AG20443 (cell line): Measurements from ENCODE around the gene VENTX.

Experiments
- DNase-seq: peaks from one replicate; pipeline ENCODE4 v3.0.0; 2012; ENCODE audit warnings: low spot score, mixed read lengths

Gene VENTX

DNA sequence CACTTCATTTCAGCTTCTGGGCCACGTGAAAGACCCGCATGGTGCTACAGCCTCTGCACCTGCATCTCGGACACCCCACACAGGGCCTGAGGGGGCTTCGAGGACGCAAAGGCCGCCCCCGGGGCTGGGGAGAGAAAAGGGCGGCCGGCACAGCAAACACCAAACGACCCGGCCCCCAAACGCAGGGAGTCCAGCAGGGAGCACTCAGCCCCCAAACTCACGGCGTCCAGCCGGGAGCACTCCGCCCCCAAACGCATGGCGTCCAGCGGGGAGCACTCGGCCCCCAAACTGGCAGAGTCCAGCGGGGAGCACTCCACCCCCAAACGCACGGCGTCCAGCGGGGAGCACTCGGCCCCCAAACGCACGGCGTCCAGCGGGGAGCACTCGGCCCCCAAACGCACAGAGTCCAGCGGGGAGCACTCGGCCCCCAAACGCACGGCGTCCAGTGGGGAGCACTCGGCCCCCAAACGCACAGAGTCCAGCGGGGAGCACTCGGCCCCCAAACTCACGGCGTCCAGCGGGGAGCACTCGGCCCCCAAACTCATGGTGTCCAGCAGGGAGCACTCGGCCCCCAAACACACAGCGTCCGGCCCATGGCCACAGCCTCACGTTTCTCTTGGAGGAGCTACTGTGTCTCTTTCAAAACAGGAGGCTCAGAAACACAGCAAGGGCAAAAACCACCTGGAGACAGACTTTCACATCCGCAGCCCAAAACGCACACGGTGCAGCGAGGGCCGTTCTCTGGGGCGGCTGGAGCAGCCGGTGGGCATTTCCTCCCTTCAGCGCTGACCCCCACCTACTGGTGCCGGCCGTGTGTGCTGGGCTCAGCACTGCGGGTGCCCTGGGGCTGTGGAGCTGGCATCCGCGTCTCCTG lies 34.6 kb upstream of the VENTX start:
- no peak for DNase-seq

DNA sequence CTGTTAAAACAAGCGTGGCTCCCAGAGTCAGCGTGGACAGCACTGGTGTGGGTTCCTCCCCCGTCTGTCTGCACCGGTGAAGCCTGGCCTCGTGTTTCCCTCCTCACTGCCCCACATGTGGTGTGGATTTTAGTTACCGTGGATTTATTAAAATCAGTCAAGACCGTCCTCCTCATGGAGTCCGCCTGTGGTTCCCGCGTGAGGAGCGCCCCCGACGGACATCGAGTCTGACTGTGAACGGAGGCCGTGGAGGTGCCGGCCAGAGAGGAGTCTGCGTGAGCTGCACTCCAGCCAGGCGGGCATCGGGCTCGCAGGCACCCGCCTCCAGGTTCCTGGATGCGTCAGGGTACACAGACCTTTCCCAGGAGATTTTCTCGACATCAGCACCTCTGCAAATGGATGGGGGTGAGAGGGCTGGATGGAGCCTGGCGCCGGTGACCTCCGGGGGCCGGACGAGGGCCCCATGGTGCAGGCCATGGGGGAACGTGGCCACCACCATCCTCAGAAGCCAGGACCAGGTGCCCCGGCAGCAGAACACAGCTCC lies 33.9 kb upstream of the VENTX start:
- no peak for DNase-seq

DNA sequence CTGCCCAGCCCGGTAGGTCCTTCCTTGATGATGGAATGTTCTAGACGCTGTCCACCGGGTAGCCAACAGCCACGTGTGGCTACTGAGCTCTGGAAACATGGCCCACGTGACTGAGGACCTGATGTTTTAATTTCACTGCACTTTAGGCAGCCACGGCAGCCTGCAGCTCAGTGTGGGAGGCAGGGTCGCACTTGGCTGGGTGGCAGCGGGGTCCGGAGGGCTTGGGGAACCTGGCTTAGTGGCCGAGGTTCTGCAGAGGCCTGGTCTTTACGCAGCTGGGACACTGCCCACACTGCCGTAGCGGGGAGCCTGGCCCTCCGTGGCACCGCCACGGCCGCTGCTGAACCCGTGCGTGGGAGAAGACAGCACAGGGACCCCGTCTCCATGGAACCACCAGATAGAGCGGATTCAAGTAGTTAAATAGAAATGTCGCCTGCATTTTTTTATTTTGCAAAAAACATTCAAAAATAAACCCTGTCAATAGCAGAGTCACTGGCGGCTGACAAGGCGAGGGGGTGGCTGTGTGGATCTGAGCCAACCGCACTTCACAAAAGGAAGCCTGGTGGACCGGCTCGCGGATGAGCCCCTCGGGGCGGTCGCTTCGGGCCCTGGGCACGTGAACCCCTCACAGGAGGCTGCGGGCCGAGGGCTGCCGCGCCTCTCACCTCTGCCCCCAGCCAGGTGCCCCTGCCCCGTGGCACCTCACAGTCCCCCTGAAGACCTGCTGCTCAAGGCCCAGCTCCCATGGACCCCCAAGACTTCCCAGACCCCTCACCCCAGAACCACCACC lies 33.2 kb upstream of the VENTX start:
- no peak for DNase-seq

DNA sequence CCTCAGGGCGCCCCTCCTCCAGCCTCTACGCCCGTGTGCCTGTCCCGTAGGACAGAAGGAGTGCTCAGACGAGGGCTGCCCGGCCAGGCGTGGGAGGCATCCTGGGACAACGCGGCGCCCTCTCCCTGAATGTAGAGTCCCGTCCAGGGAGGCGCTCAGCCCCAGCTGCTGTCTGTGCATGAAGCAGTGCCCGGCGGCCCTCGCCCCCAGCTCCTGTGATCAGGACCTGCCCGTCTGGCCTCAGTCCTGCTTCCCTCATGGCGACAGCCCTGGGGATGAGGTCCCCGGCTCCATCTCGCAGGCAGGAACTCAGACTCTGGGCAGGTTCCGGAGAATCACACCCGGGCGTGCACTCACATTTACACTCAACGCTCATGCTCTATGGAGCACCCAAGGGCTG lies 32.5 kb upstream of the VENTX start:
- no peak for DNase-seq

DNA sequence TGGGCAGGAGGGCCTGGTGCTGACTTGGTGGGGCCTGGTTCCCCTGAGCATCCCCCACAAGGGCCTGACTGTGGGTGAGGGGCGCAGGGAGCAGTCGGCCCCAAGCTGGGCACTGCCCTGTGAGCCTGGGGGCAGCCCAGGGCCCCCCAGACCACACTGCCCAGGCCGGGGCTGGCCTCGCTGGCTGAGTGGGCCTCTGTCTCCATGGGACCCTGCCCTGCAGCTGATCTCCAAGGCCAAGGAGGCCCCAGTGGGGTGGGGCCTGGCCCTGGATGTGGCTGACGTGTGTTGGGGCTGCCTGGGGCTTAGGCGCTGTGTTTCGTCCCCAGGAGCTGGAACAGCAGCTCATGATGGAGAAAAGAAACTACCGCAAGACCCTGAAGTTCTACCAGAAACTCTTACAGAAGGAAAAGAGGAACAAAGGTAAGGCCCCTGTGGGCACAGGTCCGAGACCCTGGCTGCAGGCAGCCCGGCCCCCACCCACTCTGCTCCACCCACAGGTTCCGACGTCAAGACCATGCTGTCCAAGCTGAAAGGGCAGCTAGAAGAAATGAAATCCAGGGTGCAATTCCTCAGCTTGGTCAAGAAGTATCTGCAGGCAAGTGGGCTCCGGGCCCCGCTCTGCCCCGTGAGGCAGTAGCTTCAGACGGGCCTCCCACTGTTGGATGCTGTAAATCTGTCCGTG lies 31.2 kb upstream of the VENTX start:
- DNase-seq, result no peak

DNA sequence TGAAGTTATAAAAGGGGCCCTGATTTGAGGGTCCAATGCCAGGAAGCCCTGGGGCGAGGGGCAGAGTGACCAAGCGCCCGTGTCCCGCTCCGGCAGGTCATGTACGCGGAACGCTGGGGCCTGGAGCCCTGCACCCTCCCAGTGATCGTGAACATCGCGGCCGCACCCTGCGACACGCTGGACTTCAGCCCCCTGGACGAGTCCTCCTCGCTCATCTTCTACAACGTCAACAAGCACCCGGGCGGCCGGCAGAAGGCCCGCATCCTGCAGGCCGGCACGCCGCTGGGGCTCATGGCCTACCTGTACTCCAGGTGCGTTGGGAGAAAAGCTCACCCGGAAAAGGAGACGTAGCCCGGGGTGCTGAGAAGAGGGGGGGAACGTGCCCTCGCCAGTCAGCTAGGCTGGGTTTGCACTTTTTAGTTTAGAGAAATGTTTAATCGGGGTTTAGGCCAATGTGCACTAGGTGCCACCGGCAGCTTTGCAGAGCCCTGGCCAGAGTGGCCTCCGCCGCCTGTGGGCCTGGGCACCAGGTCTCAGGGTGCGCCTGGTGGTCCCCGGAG lies 30.5 kb upstream of the VENTX start:
- DNase-seq, result no peak

DNA sequence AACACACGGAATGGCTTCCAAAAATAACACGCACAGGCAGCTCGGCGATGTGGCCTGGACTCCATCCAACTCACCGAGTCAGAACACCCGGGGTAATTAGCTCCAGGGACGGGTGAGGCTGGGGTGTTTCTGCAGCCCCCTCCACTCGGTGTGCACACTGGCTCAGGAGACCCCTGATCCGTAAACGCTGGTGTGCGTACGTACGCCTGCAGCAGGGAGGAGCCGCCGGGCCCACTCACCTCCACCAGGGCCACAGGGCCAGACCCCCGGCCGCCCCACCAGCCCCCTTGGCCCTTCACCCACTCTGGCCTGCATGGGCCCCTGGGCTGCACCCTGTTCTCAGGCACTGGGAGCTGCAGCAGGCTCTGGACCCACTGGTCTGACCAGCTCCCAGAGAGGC lies 30.0 kb upstream of the VENTX start:
- DNase-seq, result no peak

DNA sequence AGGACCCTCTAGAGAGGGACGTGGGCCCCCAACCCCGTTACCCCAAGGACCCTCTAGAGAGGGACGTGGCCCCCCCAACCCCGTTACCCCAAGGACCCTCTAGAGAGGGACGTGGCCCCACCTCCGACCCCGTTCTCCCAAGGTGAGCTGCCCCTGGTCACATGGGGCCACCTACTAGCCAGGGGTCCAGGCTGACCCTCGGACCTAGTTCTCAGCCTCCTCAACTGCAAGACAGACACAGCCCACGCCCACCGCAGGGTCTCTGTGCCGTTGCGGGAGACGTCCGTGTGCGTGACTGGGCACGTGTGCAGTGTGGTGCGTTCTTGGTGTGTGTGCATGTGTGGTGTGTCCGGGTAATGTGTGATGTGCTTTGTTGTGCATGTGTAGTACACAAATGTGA lies 29.2 kb upstream of the VENTX start:
- no peak for DNase-seq

DNA sequence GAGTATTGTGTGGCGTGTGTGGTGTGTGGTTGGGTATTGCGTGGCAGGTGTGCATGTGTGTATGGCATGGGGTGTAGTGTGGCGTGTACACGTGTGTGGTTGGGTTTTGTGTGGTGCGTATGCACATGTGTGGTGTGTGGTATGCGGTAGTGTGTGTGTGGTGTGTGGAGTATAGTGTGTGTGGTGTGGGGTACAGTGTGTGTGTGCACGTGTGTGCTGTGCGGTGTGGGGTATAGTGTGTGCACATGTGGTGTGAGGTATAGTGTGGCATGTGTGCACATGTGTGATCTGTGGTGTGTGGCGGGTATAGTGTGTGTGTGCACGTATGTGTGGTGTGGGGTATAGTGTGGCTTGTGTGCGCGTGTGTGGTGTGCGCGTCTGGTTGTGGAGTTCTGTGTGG lies 28.5 kb upstream of the VENTX start:
- DNase-seq, result no peak

DNA sequence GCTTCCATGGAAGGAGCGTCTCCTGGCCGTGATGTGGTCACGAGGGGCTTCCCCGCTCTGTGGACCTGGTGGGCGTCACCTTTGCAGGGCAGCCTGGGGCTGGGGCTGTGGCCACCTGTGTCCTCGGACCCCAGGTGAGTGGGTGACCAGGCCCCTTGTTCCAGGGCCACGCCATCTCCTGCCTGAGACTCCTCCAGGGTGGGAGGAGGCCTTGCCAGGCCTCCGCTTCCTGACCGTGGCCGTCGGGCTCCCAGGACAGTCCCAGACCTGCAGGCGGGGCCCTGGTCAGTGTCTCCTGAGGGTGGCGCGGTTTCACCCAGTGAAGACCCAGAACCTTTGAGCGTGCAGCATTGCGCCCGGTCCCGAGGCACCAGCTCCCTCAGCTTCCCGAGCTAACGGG lies 28.0 kb upstream of the VENTX start:
- no peak for DNase-seq

DNA sequence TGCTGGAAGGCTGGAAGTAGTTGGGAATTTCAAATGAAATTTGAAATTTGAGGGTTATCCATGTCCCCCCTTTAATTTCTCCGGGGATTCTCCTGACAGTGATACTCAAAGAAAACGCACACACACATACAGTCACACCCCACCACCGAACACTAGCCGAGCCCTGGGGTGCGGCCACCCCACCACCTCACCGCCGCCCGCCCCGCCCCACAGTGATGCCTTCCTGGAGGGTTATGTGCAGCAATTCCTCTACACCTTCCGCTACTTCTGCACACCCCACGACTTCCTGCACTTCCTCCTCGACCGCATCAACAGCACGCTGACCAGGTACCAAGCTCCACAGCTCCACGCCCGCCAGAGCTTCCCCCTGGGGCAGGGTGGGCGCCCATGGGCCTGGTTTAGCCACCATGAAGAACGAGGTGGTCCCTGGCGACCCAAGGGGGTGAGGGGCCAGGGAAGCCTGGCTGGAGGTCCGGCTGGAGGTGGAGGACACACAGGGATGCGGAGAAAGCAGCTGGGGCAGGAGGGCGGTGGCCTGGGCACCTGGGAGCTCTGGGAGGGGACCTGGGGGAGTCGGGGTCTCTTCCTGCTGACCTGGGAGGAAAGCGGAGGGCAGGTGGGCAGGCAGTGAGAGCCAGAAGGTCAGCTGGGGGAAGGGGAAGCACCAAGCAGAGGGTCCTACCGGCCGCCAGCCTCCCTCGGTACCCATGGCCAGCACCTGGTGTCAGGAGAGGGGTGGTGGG lies 27.1 kb upstream of the VENTX start:
- DNase-seq, result no peak

DNA sequence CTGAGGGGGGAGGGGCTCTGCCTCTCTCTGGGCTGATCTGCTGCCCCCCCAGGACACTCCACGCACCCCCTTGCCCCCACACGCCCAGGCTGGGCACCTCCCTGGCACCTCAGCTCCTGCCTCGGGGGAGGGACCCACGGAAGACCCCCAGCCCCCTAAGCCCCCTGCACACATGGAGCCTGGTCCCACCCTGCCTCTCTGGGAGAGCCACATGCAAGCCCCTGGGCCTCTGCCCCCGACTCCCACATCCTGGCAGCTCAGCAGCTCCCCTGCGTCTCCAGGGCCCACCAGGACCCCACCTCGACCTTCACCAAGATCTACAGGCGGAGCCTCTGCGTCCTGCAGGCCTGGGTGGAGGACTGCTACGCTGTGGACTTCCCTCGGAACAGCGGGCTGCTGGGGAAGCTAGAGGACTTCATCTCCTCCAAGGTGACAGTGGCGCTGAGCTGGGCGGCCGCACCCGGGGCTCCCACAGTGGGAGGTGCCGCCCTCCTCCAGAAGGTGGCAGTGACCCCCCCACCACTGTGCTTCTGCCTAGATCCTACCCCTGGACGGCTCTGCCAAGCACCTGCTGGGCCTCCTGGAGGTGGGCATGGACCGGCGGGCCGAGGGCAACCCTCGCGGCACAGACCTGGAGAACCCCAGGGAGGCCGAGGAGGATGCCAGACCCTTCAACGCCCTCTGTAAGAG lies 26.4 kb upstream of the VENTX start:
- no peak for DNase-seq

DNA sequence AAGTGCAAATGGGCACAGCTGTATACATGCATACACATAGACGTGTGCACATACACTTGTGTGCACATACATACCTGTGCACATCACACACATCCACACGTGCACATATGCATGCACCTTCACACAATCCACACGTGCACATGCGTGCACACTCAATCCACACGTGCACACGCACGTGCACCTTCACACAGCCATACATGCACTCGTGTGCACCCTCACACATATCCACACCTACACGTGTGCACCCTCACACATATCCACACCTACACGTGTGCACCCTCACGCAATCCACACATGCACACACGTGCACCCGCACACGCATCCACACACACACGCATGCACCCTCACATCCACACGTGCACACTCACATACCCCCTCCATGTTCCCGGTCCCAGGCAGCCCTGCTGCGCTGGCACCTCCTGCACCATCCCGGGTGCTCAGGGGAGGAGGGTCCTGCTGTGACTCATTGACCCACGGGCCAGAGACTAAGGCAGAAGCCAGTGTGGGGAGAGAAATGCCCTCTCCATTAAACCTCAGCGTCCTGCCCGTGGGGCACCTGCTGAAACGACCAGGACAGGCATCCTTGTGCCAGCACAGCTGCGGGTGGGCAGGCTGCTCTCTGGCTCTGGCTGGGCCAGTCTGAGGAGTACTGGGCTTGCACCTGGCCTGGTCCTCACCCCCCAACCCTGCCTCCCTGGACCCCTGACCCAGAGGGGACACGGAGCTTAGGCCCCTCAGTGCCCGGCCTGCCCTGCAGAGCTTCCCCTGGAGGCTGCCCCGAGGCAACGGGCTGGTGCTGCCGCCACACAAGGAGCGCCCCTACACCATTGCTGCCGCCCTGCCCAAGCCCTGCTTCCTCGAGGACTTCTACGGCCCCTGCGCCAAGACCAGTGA lies 25.4 kb upstream of the VENTX start:
- no peak for DNase-seq

DNA sequence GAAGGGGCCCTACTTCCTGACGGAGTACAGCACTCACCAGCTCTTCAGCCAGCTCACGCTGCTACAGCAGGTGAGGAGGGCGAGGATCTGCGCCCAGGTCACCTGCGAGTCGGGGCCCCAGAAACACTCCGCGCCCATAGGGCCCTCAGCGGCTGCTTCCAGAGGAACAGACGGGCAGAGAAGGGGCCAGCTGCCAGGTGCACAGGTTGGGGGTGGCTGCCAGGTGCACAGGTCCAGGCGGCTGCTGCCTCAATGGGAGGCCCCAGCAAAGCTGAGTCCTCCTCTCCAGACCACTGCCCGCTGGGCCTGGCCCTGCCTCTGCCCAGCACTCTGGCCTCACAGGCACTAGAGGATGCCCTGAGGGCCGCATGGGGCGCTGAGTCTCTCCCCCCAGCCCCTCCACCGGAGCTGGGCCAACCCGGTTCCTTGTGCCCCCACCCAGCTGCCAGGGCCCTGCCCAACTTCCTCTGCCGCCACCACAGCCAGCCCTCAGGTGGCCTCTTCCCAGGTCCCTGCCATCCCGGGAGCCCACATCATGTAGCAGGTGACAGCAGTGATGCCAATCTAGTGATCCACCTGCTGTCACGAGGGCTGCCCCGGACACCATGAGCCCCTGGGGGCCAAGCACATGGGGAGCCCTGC lies 24.7 kb upstream of the VENTX start:
- DNase-seq, result no peak

DNA sequence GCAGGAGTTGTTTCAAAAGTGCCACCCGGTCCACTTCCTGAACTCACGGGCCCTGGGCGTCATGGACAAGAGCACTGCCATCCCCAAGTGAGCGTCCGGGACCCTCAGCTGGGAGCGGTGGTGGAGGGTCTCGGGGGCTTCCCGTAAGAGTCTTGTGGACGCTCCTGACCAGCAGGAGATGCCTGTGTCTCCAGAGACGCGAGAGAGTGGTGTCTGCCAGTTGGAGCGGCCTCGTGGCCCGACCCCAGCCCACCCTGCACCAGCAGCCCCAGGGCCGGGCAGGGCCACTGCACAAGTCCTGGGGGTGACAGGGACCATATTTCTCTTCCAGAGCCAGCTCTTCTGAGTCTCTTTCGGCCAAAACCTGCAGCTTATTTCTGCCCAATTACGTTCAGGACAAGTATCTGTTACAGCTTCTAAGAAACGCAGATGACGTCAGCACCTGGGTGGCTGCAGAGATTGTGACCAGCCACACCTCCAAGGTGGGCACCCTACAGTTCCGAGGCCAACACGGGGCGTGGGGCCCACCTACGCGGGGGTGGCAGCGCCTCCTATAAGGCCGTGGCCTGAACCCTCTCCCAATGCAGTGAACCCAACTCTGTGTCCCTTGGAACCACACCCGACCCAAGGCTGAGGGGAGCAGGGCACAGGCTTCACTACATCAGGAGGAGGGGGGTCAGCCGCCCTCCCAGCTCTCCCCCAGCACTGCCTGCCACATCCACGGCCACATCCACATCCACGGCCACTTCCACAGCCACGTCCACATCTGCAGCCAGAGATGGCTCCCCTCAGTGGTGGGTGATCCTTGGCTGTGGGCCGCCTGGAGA lies 23.8 kb upstream of the VENTX start:
- DNase-seq, result no peak

DNA sequence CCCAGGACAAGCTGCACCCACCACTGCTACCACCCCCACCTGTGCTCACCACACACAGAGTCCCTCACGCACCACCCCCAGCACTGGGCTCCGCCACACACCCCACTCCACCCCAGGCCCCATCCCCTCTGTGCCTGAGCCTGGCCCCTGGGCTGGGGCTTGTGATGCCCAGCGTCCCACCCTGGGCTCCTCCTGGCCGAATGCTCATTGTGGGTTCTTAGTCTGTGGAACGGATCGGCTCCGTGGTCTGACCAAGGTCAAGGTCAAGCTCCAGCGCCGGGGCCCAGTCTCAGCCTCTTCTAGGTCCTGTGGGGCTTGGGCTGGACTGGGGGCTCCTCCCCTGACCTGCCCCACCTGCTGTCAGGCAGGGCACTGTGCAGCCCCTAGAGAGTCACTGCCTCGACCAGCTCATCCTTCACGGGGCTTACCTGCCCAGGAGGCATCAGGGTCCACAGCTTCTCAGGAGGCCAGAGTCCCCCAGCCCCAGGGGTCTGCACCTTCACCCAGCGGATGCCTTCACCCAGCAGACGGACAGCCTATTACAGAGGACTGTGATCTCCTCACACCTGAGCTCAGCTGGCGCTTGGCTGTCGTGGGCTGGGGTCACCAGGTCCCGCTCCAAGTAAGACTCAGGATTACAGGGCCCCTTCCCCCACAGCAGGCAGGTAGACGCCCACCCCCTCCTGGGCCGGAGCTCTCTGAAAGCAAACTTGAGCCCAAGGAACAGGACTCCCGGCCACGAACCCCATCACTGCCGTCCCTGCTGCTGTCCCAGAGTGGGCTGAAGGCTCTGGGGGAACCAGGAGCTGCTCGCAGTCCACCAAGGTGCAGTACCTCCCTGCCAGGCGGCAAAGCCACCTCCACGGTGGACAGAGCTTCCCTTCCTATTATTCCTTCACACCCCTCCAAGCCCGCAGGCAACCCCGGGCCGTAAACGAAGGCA lies 22.9 kb upstream of the VENTX start:
- DNase-seq, result no peak

DNA sequence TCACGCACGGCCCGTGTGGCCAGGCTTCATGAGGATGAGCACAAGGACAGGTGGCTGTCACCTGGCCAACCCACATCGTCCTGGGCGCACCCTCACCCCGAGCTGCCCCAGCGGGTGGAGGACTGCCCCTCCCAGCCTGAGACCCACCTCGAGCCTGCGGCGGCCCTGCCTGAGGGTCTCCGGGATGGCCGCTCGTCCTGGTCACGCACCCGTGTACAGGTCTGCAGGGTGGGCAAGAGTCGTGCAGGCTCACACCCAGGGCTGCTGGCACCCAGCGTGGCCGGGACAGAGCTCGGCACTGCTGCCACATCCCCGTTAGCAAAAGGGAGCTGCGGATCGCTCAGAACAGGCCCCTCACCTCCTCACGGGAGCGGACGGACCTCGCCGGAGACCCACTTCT lies 22.1 kb upstream of the VENTX start:
- DNase-seq, result no peak
